ENCODE measurements around the gene OLA1.

DNA sequence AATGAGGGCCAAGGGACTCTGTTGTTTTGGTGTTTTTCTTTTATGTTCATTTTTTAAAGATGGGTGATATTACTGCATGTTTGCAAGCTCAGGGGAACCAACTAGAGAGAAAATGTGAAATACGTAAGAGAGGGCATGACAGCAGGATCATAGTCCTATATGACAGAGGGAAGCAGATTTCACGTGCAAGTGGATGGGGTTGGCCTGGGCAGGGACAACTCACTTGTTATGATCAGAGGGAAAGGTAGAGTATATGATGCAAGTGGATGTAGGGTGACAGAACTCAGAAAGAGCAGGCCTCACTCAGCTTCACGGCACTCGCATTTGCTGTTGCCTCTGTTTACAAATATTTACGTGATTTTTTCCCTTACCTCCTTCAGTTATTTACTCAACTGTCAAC, 67.0 kb downstream of the OLA1 start:
- TF ChIP-seq POLR2A (IDR thresholded peaks at IDR 0.05) (no peak), CTCF (IDR thresholded peaks at IDR 0.05) (no peak)

All from uterus (tissue), 2 donors.